ENCODE measurements around the gene CPNE8.
"Not testable (repeated sequence)": the region's sequence is repeated elsewhere in the genome, so short reads cannot be mapped to it uniquely, and the experiment has no call there.

CPNE8 gene

GRCh38 chr12:38742496-38742895 is 162.9 kb downstream of the CPNE8 start:
- DNase-seq (ENCODE audit: low read depth in 2 of 2, low spot score in 1 of 2): not testable (repeated sequence)

GRCh38 chr12:38736821-38737220 is 168.6 kb downstream of the CPNE8 start:
- DNase-seq (ENCODE audit: low read depth in 2 of 2, low spot score in 1 of 2): no peak

DNA sequence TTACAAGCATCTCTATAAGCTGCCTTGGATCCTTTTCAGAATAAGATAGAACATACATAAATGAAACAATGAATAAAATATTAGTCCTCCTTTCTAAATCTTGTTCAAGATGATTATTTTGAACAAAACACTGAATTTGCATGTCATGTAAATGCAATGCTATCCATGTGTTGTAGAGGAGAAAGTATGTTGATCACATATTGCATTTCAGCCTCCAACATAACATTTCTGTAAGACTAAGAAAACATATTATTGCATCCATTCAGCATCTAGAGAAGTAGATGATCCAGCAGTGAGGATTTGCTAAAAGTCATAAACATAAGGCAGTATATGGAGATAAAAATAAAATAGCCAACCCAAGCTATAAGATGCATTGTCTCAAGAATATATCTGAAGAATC is 172.6 kb downstream of the CPNE8 start:
- no peak for DNase-seq (ENCODE audit: low read depth in 2 of 2, low spot score in 1 of 2)

GRCh38 chr12:38728894-38729293 is 176.5 kb downstream of the CPNE8 start:
- DNase-seq (ENCODE audit: low read depth in 2 of 2, low spot score in 1 of 2): no peak

- DNase-seq (ENCODE audit: low read depth in 2 of 2, low spot score in 1 of 2): no peak
These were observed 183.7 kb downstream of the CPNE8 start for GRCh38 chr12:38721611-38722252.

DNA sequence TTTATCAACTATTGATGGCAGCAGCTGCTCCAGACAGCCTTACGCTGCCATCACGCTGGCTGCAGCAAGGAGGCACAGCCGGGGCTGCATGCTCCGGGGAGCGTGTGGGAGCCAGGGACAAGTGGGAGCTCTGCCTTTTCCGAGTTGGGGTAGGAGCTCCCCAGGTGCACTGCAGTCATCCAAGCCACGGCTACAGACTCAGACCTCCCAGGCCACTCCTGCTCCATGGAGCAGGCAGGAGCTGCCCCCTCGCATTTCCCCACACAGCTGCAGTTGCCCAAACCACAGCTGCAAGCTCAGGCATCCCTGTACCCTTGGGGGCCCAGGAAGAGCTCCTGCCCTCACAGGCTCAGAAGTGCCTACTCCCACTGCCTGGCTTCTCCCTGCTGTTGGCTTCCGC is 184.7 kb downstream of the CPNE8 start:
- no peak for DNase-seq (ENCODE audit: low read depth in 2 of 2, low spot score in 1 of 2)

- no peak for DNase-seq (ENCODE audit: low read depth in 2 of 2, low spot score in 1 of 2)
These were observed 192.1 kb downstream of the CPNE8 start for GRCh38 chr12:38713294-38713693.

DNA sequence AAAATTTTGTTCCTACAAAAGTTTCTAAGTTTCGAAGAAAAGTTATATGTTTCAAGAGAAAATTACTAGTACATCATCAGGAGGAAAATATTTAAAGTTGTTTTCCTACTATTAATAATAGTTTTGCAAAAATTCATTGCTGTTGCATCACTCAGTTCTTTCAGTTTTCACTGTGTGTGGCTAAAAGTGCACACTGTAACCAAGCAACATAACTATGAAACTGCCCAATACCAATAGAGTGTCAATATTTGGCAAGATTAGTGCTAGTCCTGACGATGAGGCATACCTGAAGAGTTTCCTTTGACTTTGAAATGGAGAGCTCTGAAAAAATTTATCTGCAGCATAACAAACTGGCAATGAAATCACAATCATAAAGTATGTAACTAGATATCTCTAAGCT is 194.3 kb downstream of the CPNE8 start:
- no peak for DNase-seq (ENCODE audit: low read depth in 2 of 2, low spot score in 1 of 2)

GRCh38 chr12:38708466-38708865 is 196.9 kb downstream of the CPNE8 start:
- no peak for DNase-seq (ENCODE audit: low read depth in 2 of 2, low spot score in 1 of 2)

- DNase-seq (ENCODE audit: low read depth in 2 of 2, low spot score in 1 of 2): no peak
These were observed 197.7 kb downstream of the CPNE8 start for GRCh38 chr12:38707648-38708047.

GRCh38 chr12:38697289-38697688 is 208.1 kb downstream of the CPNE8 start:
- DNase-seq (ENCODE audit: low read depth in 2 of 2, low spot score in 1 of 2): no peak

DNA sequence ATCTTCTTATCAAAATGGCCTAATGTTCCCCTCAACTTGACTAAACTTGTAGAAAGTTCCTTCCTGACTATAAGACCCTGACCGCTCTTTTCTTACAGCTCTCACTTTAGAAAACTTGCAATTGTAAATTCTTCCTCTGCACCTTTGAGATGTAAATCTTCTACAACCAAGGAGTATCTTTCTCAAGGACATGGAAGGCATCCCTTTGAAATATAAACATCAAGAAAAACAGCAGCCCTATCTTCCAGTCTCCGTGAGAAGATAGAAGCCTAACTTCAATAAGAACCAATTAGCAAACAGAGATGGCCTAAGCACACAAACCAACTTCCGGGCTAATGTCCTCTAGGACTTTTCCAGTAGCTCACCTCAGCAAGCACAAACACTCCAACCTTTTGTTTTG is 210.3 kb downstream of the CPNE8 start:
- DNase-seq (ENCODE audit: low read depth in 2 of 2, low spot score in 1 of 2): no peak

DNA sequence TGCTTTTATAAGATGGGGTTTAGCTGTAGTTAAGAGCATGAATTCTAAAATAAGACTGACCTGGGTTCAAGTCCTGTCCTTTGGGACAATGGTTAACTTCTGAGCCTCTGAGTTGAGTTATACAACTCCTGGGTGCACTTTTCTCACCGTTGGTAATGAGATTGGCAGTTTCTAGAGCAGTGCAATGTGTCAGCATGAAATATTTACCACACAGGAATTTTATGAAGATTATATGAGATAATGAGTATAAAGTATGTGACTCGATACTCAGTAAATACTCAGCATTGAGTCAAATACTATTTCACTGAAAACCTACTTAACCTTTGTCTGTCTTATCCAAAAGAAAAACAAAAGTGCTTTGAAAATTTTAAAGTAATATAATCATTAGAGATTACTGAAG is 214.2 kb downstream of the CPNE8 start:
- DNase-seq (ENCODE audit: low read depth in 2 of 2, low spot score in 1 of 2): no peak

GRCh38 chr12:38690646-38691045 is 214.7 kb downstream of the CPNE8 start:
- DNase-seq (ENCODE audit: low read depth in 2 of 2, low spot score in 1 of 2): no peak

- no peak for DNase-seq (ENCODE audit: low read depth in 2 of 2, low spot score in 1 of 2)
These were observed 215.7 kb downstream of the CPNE8 start for GRCh38 chr12:38689704-38690103.

DNA sequence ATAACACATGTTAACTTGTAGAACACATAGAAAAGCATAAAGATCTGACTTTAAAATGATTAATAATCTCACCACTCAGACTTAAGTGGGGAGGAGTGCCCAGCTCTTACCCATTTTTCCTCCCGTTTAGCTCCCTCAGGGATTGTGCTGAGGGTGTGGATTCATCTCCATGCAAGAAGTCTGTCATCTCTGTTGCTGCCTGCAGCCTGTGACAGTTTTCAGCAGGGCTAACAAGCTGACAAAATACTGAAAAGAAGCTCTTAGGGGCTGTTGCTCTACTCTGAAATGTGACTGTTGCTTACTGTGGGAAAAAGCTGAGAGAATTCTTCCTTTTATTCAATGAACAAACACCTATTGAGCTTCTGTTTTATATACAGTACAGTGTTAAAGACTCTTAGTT is 216.2 kb downstream of the CPNE8 start:
- no peak for DNase-seq (ENCODE audit: low read depth in 2 of 2, low spot score in 1 of 2)

DNA sequence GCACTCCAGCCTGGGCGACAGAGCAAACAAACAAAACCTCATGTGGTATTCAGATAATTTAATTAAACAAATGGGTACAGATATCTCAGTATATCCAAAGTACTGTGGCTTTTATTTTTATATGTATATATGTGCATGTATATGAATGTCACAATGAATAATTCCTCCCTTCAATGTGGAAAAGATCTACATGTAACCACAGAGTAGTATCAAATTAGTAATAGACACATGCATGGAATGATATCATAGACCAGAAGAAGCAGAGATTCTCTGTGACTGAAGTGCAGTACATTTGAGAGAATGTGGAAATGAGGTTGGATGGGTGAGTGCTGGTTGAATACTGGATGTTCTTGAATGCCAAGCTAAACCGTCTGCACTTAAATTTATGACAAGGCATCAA is 222.9 kb downstream of the CPNE8 start:
- no peak for DNase-seq (ENCODE audit: low read depth in 2 of 2, low spot score in 1 of 2)

DNA sequence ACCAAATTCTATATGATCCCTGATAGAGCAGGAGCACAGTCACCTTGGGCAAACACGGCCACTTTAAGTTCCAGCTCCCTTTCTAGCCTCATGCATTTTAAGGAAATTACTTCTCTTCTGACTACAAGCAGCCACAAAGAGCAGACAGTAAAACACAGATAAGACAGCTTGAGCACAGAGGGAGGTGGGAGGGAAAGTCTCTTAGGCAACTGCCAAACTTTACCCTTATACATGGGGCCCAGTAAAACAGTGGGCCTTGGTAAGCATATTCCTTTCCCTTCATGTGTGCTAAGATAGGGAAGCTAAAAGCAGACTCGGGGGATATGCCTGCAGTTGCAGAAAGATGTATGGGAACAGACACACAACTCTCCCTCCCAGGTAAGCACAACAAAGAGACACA is 235.9 kb downstream of the CPNE8 start:
- DNase-seq (ENCODE audit: low read depth in 2 of 2, low spot score in 1 of 2): no peak

- DNase-seq (ENCODE audit: low read depth in 2 of 2, low spot score in 1 of 2): no peak
These were observed 236.3 kb downstream of the CPNE8 start for GRCh38 chr12:38669081-38669480.

GRCh38 chr12:38666425-38666824 is 239.0 kb downstream of the CPNE8 start:
- no peak for DNase-seq (ENCODE audit: low read depth in 2 of 2, low spot score in 1 of 2)

DNA sequence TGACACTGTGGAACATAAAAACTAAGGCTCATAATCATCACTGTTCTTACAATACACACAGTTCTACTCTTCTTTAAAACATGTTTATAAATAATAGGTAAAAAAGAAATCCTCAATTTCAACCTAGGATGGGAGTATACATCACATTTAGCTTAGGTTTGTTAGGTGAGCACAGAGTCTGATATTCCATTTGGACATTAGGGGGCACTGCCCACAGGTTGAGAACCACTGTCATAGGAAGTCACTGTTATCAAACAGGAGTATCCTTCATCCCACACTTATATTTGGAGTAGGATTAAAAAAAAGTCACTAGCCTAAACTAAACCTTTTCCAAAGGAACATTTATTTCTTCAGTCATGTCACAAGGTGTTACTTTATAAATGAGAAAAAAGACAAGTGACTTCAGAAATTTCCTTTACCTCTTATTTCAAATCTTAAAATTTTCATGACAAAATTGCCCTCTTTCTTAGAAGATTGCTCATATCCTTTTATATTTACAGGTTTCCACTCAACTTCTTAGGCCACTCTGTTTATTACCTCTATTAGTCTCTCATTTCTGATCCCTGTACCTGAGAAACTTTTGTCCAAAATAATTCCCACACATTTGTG is 240.6 kb downstream of the CPNE8 start:
- no peak for DNase-seq (ENCODE audit: low read depth in 2 of 2, low spot score in 1 of 2)

GRCh38 chr12:38662829-38663228 is 242.6 kb downstream of the CPNE8 start:
- DNase-seq (ENCODE audit: low read depth in 2 of 2, low spot score in 1 of 2): no peak

- DNase-seq (ENCODE audit: low read depth in 2 of 2, low spot score in 1 of 2): no peak
These were observed 251.7 kb downstream of the CPNE8 start for GRCh38 chr12:38653650-38654049.
